Activated CD8-positive, alpha-beta memory T cell treated with anti-CD3 and anti-CD28 coated beads for 24 hours (primary cell): ENCODE results near the gene MCTS1.
A peak's percentile ranks its signal among the peaks of the same experiment; 100 is the strongest.
"Not testable (repeated sequence)": the region's sequence is repeated elsewhere in the genome, so short reads cannot be mapped to it uniquely, and the experiment has no call there.

ENCODE experiments used
- DNase-seq: peaks from one replicate; pipeline ENCODE4 v3.0.0-alpha.2; 2020

The MCTS1 gene

GRCh38 chrX:120629667-120630537 lies 26.0 kb downstream of the MCTS1 start, which contains the start of gene C1GALT1C1:
C1GALT1C1 (minus strand) TSS chrX:120630054; CDS start chrX:120627166, 2,888 bp downstream.
- peak; percentile 90 for DNase-seq

GRCh38 chrX:120638619-120639018 lies 34.7 kb downstream of the MCTS1 start:
- DNase-seq = no peak

GRCh38 chrX:120642871-120643270 lies 39.0 kb downstream of the MCTS1 start:
- no peak for DNase-seq

- no peak for DNase-seq
Measured at GRCh38 chrX:120647127-120647526, 43.2 kb downstream of the MCTS1 start.

GRCh38 chrX:120652256-120652655 lies 48.4 kb downstream of the MCTS1 start:
- not testable (repeated sequence) for DNase-seq

- no peak for DNase-seq
Measured at GRCh38 chrX:120653000-120653399, 49.1 kb downstream of the MCTS1 start.

GRCh38 chrX:120660637-120661036 lies 56.7 kb downstream of the MCTS1 start:
- no peak for DNase-seq
